Psoas muscle (tissue), 8 donors: ENCODE data around the gene FBXW10B. TPM values are rescaled to one million over a fixed set of nuclear protein-coding genes. Genes with fewer than 3 reads are reported as not detected.
A peak's percentile ranks its signal among the peaks of the same experiment; 100 is the strongest.

ENCODE experiments used
- ATAC-seq, 4 donors: fragments of 200-7000 bp; cut with Tn5 transposase; one replicate each; pipeline ENCODE4 v1.9.1; 2020; ENCODE audit warnings: moderate library complexity in 3 of 4, mild to moderate bottlenecking in 2 of 4
- DNase-seq, 2 donors: peaks; one replicate each; pipeline ENCODE4 v3.0.0-alpha.2; 2020
- H3K27ac ChIP-seq: fragments of 200-600 bp; one replicate; pipeline ENCODE4 v1.8.0; 2022
- H3K27me3 ChIP-seq, 3 donors: fragments of 200-600 bp in 1 of 3; one replicate each; pipeline versions ENCODE4 v1.6.1 to v1.8.0; 2013 to 2022; ENCODE audit warnings: low read length in 2 of 3, mild to moderate bottlenecking in 2 of 3, moderate library complexity in 1 of 3; ENCODE audit not compliant: insufficient read depth in 3 of 3
- H3K36me3 ChIP-seq, 2 donors: fragments of 200-600 bp in 1 of 2; one replicate each; pipeline versions ENCODE4 v1.6.1 to v1.8.0; 2013 to 2022; ENCODE audit warnings: low read depth in 1 of 2, mild to moderate bottlenecking in 1 of 2, moderate library complexity in 1 of 2; ENCODE audit not compliant: insufficient read depth in 1 of 2
- H3K4me1 ChIP-seq: fragments of 200-600 bp; one replicate; pipeline ENCODE4 v1.8.0; 2022
- H3K4me3 ChIP-seq: fragments of 200-600 bp; one replicate; pipeline ENCODE4 v1.8.0; 2022; ENCODE audit warnings: mild to moderate bottlenecking
- H3K9me3 ChIP-seq: fragments of 200-600 bp; one replicate; pipeline ENCODE4 v1.8.0; 2022
- WGBS, 3 donors: extraction: QIAGEN DNeasy Blood & Tissue Kit; methylation state at CpG; one replicate each; pipeline versions ENCODE4 v1.1.6 to v1.1.7; 2013; 5-methylcytosine and 5-hydroxymethylcytosine counted together
- intact Hi-C, 2 donors: fragments of 100-400 bp; cut with DNase I; formaldehyde crosslinking; loops; one replicate each; pipeline versions ENCODE4 v1.11.0 to v1.14.2; 2022
- polyA plus RNA-seq, 3 donors: library from polyadenylated mRNA; stranded (reverse); fragments of 200-250 nt; gene quantifications; one replicate each; pipeline ENCODE4 v1.2.3, GENCODE V29; 2013
- total RNA-seq, 4 donors: library from RNA; stranded (reverse); fragmentation: NEBNext Ultra II Directional in 2 of 4; extraction: Animal tissue kit (Norgen Biotek cat#: 25700) in 2 of 4; gene quantifications; one replicate each; pipeline versions ENCODE4 v1.2.1 to v1.2.4, GENCODE V29; 2021 to 2023
- TF ChIP-seq, protein P1 (sequence below): fragments of 200-600 bp; IDR thresholded peaks from one replicate; pipeline ENCODE4 v1.8.0; 2022; ENCODE audit warnings: antibody characterized with exemption
- donor health status: healthy with polysubstance abuse.
- donor health status: DM: no; HTN: no; CAD: no; lungs with moderate emphysema.
- donor health status: Bipolar disorder and iron deficiency.
- donor health status: healthy.
- donor health status: DM: yes; HTN: yes; CAD: no.
- donor health status: DM: no; HTN: no; CAD: no.
- donor health status: DM: no; HTN: no; CAD: no.
- donor health status: DM: yes; HTN: yes; CAD: no.

The FBXW10B gene
- total and polyA plus RNA-seq, 7 donors: 0.34 to 5.0 (median 1.3) TPM

- no peak overlapping the region for H3K27ac ChIP-seq
- WGBS, 3 donors: 85 to 89% (median 87%) methylated on average over 6 of the region's 6 CpGs
- H3K9me3 ChIP-seq: no peaks in the 10 kb centered on the region
- TF ChIP-seq, protein P1, sequence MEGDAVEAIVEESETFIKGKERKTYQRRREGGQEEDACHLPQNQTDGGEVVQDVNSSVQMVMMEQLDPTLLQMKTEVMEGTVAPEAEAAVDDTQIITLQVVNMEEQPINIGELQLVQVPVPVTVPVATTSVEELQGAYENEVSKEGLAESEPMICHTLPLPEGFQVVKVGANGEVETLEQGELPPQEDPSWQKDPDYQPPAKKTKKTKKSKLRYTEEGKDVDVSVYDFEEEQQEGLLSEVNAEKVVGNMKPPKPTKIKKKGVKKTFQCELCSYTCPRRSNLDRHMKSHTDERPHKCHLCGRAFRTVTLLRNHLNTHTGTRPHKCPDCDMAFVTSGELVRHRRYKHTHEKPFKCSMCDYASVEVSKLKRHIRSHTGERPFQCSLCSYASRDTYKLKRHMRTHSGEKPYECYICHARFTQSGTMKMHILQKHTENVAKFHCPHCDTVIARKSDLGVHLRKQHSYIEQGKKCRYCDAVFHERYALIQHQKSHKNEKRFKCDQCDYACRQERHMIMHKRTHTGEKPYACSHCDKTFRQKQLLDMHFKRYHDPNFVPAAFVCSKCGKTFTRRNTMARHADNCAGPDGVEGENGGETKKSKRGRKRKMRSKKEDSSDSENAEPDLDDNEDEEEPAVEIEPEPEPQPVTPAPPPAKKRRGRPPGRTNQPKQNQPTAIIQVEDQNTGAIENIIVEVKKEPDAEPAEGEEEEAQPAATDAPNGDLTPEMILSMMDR: no peak
- H3K4me3 ChIP-seq: no peak overlapping the region
- no peaks in the 10 kb centered on the region for H3K27me3 ChIP-seq
- DNase-seq: no peak
- H3K4me1 ChIP-seq: peaks cover 17% of the 10 kb centered on the region
- no peaks in the 10 kb centered on the region for H3K36me3 ChIP-seq
- intact Hi-C loops: no loop called here
- no peak for ATAC-seq
Measured at GRCh38 chr17:15652960-15653359, 33.5 kb upstream of the FBXW10B start.

DNA sequence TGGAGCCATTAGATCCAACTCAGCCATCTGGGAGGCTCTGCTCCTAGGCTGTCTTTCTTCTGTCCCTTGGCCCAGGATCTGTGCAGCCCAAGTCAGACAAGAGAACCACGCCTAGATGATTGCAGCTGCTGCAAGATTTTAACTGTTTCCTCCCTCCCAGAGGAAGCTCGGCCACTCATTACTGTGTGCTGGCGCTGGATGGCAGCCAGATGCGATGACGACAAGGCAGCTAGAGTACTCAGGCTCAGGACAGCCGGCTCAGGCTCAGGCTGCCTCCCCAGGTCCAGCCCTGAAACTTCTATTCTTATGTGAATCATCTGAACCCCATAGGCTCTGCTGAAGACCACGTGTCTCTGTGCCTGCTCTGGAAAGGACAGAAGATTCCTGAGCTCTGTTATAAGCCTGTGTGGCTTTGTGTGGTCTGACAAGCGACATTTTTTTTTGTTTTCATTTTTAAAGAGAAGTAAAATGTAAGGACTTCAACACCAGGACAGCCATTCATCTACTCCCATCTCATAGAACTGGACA, 32.1 kb upstream of the FBXW10B start:
- peak; percentile 92 to 97 (median 94) for ATAC-seq

GRCh38 chr17:15650741-15651582, 31.5 kb upstream of the FBXW10B start:
- WGBS, 3 donors: 15 to 21% (median 18%) methylated on average over 14 of the region's 14 CpGs
- ATAC-seq (peak; percentile 9 to 14 (median 12)), DNase-seq (no peak)
- Histone ChIP-seq H3K4me1 (peaks cover 18% of the 10 kb centered on the region), H3K9me3 (no peaks in the 10 kb centered on the region), H3K36me3 (no peaks in the 10 kb centered on the region), H3K27me3 (no peaks in the 10 kb centered on the region), H3K27ac (peak overlapping the region; percentile 83), H3K4me3 (peak overlapping the region; percentile 75)
- intact Hi-C loops: no loop called here
- TF ChIP-seq, protein P1: no peak

More for the DNA sequence above, 32.1 kb upstream of the FBXW10B start:
- TF ChIP-seq, protein P1: no peak
- peak; percentile 97 to 98 for DNase-seq
- H3K4me3 ChIP-seq: peak overlapping the region; percentile 75
- intact Hi-C loops: no loop called here
- peak overlapping the region; percentile 83 for H3K27ac ChIP-seq
- no peaks in the 10 kb centered on the region for H3K9me3 ChIP-seq
- H3K36me3 ChIP-seq: no peaks in the 10 kb centered on the region
- H3K4me1 ChIP-seq: peaks cover 17% of the 10 kb centered on the region
- H3K27me3 ChIP-seq: no peaks in the 10 kb centered on the region
- 0% methylated on average over 8 of the region's 8 CpGs for WGBS, 3 donors

- WGBS, 3 donors: 7 to 9% (median 8%) methylated on average over 6 of the region's 6 CpGs
- DNase-seq: peak in 1 of 2 donors; percentile 59
Measured at GRCh38 chr17:15649861-15650421, 30.4 kb upstream of the FBXW10B start.

More at GRCh38 chr17:15649861-15650421, 30.4 kb upstream of the FBXW10B start:
- ATAC-seq: peak in 3 of 4 donors; percentile 25 to 52 (median 26)
- H3K4me1 ChIP-seq: peaks cover 23% of the 10 kb centered on the region
- TF ChIP-seq, protein P1: no peak
- H3K4me3 ChIP-seq: peak overlapping the region; percentile 75
- H3K9me3 ChIP-seq: no peaks in the 10 kb centered on the region
- peak overlapping the region; percentile 83 for H3K27ac ChIP-seq
- intact Hi-C loops: no loop called here
- H3K36me3 ChIP-seq: no peaks in the 10 kb centered on the region
- H3K27me3 ChIP-seq: no peaks in the 10 kb centered on the region
